ENCODE results near the gene CELA3B.

GRCh38 chr1:21952786-21953520, 23.9 kb upstream of the CELA3B start:
- TF ChIP-seq CTCF (conservative IDR thresholded peaks at IDR 0.05 in 1 of 2, IDR thresholded peaks at IDR 0.05 in 1 of 2; ENCODE audit: low read depth in 1 of 2, low read length in 2 of 2) (no peak), EZH2 (IDR thresholded peaks at IDR 0.05; ENCODE audit: low read length, missing control alignments) (no peak)
